Panc1 (cell line): ENCODE data around the gene IFI6. TPM values are rescaled to one million over a fixed set of nuclear protein-coding genes. Genes with fewer than 3 reads are reported as not detected.

Experiments used
- ATAC-seq: fragments of 200-7000 bp; cut with Tn5 transposase; 2 replicates; pipeline ENCODE4 v1.9.1; 2020; ENCODE audit warnings: mild to moderate bottlenecking, moderate library complexity
- BruUV-seq: library from RNA; stranded (reverse); fragments of 400-500 nt; replicated peaks from 2 replicates; lab custom pipeline; 2021; lab: Mats Ljungman, UMichigan
- CTCF ChIA-PET: fragments of 300-600 bp; sonication (Branson Sonifier 250); formaldehyde crosslinking; loops from one replicate; lab custom pipeline; 2022; ENCODE audit warnings: antibody characterized with exemption; lab: Charles Lee
- POLR2A ChIA-PET: fragments of 300-600 bp; sonication (Branson Sonifier 250); formaldehyde crosslinking; loops from one replicate; lab custom pipeline; 2022; ENCODE audit warnings: antibody characterized with exemption; lab: Charles Lee
- DNase-seq: peaks from one replicate; pipeline ENCODE4 v3.0.0-alpha.2; 2010; ENCODE audit warnings: low read depth, low spot score
- H3K27ac ChIP-seq: 2 replicates; pipeline ENCODE4 v1.5.1; 2011; ENCODE audit warnings: mild to moderate bottlenecking, low read length, inconsistent platforms
- H3K27me3 ChIP-seq: fragments of 200-500 bp; sonication (Bioruptor generic); 2 replicates; pipeline ENCODE4 v1.6.0; 2014; ENCODE audit warnings: low read length, inconsistent platforms; ENCODE audit not compliant: control insufficient read depth, insufficient read depth
- H3K36me3 ChIP-seq: fragments of 200-500 bp; sonication (Bioruptor generic); 2 replicates; pipeline ENCODE4 v1.5.1; 2014; ENCODE audit warnings: inconsistent platforms, mild to moderate bottlenecking, low read length, moderate library complexity; ENCODE audit not compliant: control insufficient read depth, insufficient read depth
- H3K4me1 ChIP-seq: 2 replicates; pipeline ENCODE4 v1.5.1; 2011; ENCODE audit warnings: inconsistent platforms, mild to moderate bottlenecking, low read length, moderate library complexity; ENCODE audit not compliant: control insufficient read depth, insufficient read depth
- H3K4me3 ChIP-seq, 2 experiments: 2 replicates each; pipeline ENCODE4 v1.5.1; 2011 to 2012; ENCODE audit warnings: low read depth in 2 of 2, low read length in 2 of 2, mild to moderate bottlenecking in 2 of 2, inconsistent platforms in 1 of 2, moderate library complexity in 1 of 2
- H3K9me3 ChIP-seq: fragments of 200-500 bp; sonication (Bioruptor generic); 2 replicates; pipeline ENCODE4 v1.5.1; 2014; ENCODE audit warnings: low read depth, mild to moderate bottlenecking, inconsistent platforms, low read length, moderate library complexity; ENCODE audit not compliant: control insufficient read depth, insufficient read depth
- POLR2AphosphoS5 ChIP-seq: IDR thresholded peaks from 2 replicates; pipeline ENCODE4 v1.6.1; 2012; ENCODE audit warnings: mild to moderate bottlenecking, low read depth, low read length, moderate library complexity
- SIN3A ChIP-seq: IDR thresholded peaks from 2 replicates; pipeline ENCODE4 v1.6.1; 2012; ENCODE audit warnings: low read depth, mild to moderate bottlenecking, low read length, moderate library complexity, borderline replicate concordance; ENCODE audit not compliant: insufficient read depth
- TCF7L2 ChIP-seq: IDR thresholded peaks from 2 replicates; pipeline ENCODE4 v1.6.1; 2011; ENCODE audit warnings: mild to moderate bottlenecking, low read depth, low read length, inconsistent platforms
- in situ Hi-C: cut with HindIII; loops from 2 replicates; pipeline ENCODE4 v1.10.0; 2016; ENCODE audit warnings: low sequenced_read_pairs, low pct_unique_long_range_greater_than_20kb
- intact Hi-C: fragments of 100-400 bp; cut with micrococcal nuclease; formaldehyde crosslinking; loops from one replicate; pipeline ENCODE4 v1.10.0; 2022; ENCODE audit not compliant: unreplicated experiment
- total RNA-seq: library from RNA; stranded (reverse); gene quantifications from one replicate; pipeline ENCODE4 v1.2.1, GENCODE V29; 2021; ENCODE audit not compliant: unreplicated experiment
- TF ChIP-seq, protein P1 (sequence below): fragments of 450-650 bp; IDR thresholded peaks from 2 replicates; pipeline ENCODE4 v1.5.1; 2017; ENCODE audit warnings: mild to moderate bottlenecking
- TF ChIP-seq, protein P2 (sequence below), 2 experiments: IDR thresholded peaks; 2 replicates each; pipeline ENCODE4 v1.6.1; 2011 to 2012; ENCODE audit warnings: low read depth in 2 of 2, control low read depth in 1 of 2, low read length in 1 of 2, mild to moderate bottlenecking in 1 of 2, moderate library complexity in 1 of 2; ENCODE audit not compliant: insufficient read depth in 1 of 2

The IFI6 gene
- total RNA-seq, 1 experiment from 2014 or later, result 39.1 TPM

DNA sequence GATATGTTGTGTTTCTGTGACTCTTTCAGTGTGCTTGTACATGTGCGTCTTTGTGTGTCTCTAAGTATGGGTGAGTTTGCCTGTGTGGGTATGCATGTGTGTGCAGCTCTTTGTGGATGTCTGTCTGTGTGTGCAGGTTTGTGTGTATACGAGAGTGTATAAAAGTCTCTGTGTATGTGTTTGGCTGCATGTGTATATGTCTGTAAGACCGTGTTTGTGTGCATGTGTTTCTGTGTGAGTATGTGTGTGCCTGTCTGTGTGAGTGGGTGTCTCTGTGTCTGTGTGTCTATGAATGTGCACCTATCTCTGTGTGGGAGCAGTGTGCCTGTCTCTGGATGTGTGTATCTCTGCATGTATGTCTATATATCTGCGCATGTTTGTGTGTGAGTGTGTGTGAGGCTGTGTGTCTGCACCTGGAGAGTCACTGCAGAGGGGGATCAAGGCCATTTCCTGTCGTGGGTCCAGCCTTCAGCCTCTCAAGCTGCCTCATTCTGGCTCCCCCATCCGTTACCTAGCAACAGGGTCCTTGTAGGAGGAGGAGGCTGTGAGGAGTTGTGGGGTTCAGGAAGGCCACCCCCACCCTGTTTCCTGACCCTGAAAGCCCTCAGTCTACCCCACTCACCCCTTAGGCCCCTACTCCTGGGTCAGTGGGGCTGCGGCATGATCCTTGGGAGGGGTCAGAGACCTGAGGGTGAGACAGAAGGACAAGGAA lies 47.4 kb downstream of the IFI6 start:
- ChIA-PET CTCF (no interaction called here), POLR2A (no interaction called here)
- Histone ChIP-seq H3K4me1 (no peaks in the 10 kb centered on the region), H3K27me3 (no peaks in the 10 kb centered on the region), H3K4me3 (no peak overlapping the region), H3K9me3 (no peaks in the 10 kb centered on the region), H3K36me3 (no peaks in the 10 kb centered on the region), H3K27ac (no peak overlapping the region)
- ATAC-seq, result no peak
- intact Hi-C loops, result no loop called here
- no peak for DNase-seq
- in situ Hi-C loops, result no loop called here
- BruUV-seq, result no TSS peak
- TF ChIP-seq TCF7L2, result no peak
- TF ChIP-seq, protein P1, sequence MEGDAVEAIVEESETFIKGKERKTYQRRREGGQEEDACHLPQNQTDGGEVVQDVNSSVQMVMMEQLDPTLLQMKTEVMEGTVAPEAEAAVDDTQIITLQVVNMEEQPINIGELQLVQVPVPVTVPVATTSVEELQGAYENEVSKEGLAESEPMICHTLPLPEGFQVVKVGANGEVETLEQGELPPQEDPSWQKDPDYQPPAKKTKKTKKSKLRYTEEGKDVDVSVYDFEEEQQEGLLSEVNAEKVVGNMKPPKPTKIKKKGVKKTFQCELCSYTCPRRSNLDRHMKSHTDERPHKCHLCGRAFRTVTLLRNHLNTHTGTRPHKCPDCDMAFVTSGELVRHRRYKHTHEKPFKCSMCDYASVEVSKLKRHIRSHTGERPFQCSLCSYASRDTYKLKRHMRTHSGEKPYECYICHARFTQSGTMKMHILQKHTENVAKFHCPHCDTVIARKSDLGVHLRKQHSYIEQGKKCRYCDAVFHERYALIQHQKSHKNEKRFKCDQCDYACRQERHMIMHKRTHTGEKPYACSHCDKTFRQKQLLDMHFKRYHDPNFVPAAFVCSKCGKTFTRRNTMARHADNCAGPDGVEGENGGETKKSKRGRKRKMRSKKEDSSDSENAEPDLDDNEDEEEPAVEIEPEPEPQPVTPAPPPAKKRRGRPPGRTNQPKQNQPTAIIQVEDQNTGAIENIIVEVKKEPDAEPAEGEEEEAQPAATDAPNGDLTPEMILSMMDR, result no peak
- TF ChIP-seq SIN3A, result no peak
- TF ChIP-seq, protein P2, sequence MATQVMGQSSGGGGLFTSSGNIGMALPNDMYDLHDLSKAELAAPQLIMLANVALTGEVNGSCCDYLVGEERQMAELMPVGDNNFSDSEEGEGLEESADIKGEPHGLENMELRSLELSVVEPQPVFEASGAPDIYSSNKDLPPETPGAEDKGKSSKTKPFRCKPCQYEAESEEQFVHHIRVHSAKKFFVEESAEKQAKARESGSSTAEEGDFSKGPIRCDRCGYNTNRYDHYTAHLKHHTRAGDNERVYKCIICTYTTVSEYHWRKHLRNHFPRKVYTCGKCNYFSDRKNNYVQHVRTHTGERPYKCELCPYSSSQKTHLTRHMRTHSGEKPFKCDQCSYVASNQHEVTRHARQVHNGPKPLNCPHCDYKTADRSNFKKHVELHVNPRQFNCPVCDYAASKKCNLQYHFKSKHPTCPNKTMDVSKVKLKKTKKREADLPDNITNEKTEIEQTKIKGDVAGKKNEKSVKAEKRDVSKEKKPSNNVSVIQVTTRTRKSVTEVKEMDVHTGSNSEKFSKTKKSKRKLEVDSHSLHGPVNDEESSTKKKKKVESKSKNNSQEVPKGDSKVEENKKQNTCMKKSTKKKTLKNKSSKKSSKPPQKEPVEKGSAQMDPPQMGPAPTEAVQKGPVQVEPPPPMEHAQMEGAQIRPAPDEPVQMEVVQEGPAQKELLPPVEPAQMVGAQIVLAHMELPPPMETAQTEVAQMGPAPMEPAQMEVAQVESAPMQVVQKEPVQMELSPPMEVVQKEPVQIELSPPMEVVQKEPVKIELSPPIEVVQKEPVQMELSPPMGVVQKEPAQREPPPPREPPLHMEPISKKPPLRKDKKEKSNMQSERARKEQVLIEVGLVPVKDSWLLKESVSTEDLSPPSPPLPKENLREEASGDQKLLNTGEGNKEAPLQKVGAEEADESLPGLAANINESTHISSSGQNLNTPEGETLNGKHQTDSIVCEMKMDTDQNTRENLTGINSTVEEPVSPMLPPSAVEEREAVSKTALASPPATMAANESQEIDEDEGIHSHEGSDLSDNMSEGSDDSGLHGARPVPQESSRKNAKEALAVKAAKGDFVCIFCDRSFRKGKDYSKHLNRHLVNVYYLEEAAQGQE (IDR thresholded peaks at IDR 0.05; ENCODE audit: insufficient read depth in 1 of 2, low read depth in 2 of 2, low read length in 1 of 2), result no peak
- TF ChIP-seq POLR2AphosphoS5, result no peak

DNA sequence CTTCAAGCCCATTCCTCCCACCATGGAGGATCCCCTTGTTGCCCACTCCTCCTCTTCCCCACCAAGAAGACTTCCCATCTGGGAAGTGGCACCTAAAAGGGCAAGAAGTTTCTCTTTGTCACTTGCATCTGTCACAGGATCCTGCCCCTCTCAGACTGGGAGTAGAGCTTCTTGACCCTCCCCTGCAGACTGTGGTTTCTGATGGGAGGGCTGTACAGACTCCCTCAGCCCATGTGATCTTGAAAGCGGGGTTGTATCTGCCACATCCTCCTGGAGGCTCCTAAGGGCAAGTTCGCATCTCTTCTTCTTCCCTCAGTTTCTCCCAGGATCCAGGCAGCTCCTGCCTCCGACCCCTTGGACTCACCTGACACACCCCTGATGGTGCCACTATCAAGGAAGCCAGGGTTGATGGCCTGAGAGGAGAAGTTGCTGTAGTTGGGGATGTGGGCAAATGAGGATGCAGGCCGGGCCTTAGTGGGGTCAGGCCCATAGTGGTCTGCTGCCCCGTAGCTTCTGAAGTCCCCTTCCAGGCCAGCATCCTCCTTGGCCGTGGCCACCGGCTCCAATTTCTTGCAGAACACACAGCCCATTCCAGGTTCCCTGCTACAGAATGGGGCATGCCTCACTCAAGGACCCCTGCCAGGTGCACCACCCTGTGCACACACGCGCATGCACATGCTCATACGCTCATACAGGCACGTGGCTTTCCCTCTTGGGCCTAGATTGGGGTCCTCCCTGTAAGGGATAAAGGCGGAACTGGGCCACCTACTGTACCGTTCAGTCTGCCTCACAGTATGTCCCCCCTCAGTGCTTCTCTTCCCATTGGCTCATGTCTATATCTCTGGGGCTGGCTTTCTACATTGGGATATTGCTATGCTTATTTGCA lies 48.4 kb downstream of the IFI6 start:
- ChIA-PET POLR2A (no interaction called here), CTCF (no interaction called here)
- Histone ChIP-seq H3K36me3 (no peaks in the 10 kb centered on the region), H3K4me1 (no peaks in the 10 kb centered on the region), H3K27me3 (no peaks in the 10 kb centered on the region), H3K27ac (no peak overlapping the region), H3K9me3 (no peaks in the 10 kb centered on the region), H3K4me3 (no peak overlapping the region)
- no peak for ATAC-seq
- intact Hi-C loops (no loop called here), in situ Hi-C loops (no loop called here)
- BruUV-seq, result no TSS peak
- no peak for TF ChIP-seq TCF7L2
- no peak for TF ChIP-seq SIN3A
- TF ChIP-seq, protein P1, result no peak
- TF ChIP-seq, protein P2 (IDR thresholded peaks at IDR 0.05; ENCODE audit: insufficient read depth in 1 of 2, low read depth in 2 of 2, low read length in 1 of 2), result no peak
- TF ChIP-seq POLR2AphosphoS5, result no peak
- DNase-seq, result no peak
